WTC11 (cell line): Measurements from ENCODE around the gene BMP6. TPM values are rescaled to one million over a fixed set of nuclear protein-coding genes. Genes with fewer than 3 reads are reported as not detected.
A peak's percentile ranks its signal among the peaks of the same experiment; 100 is the strongest.

Experiments
- ATAC-seq: fragments of 200-7000 bp; cut with Tn5 transposase; 2 replicates; pipeline ENCODE4 v1.10.0; 2021; ENCODE audit warnings: mild to moderate bottlenecking, moderate library complexity
- CTCF ChIA-PET: fragments of 300-600 bp; sonication (Branson Sonifier 250); formaldehyde crosslinking; loops from one replicate; lab custom pipeline; 2021; ENCODE audit warnings: antibody characterized with exemption; lab: Charles Lee
- POLR2A ChIA-PET: fragments of 350-600 bp; sonication (Branson Sonifier 250); formaldehyde crosslinking; loops from one replicate; lab custom pipeline; 2021; ENCODE audit warnings: antibody characterized with exemption; lab: Charles Lee
- DNase-seq: peaks from one replicate; pipeline ENCODE4 v3.0.0; 2021; ENCODE audit warnings: low spot score
- H3K27ac Mint-ChIP-seq: 2 replicates; pipeline ENCODE4 v1.8.0; 2021; ENCODE audit warnings: mixed read lengths
- H3K27me3 Mint-ChIP-seq: 2 replicates; pipeline ENCODE4 v1.8.0; 2021; ENCODE audit warnings: low read depth, mild to moderate bottlenecking, moderate library complexity, mixed read lengths
- H3K36me3 Mint-ChIP-seq: 2 replicates; pipeline ENCODE4 v1.8.0; 2021; ENCODE audit warnings: mixed read lengths
- H3K4me1 Mint-ChIP-seq: 2 replicates; pipeline ENCODE4 v1.8.0; 2022; ENCODE audit warnings: mixed read lengths
- H3K4me3 Mint-ChIP-seq: 2 replicates; pipeline ENCODE4 v1.8.0; 2021; ENCODE audit warnings: mild to moderate bottlenecking, moderate library complexity, mixed read lengths
- H3K9me3 Mint-ChIP-seq: 2 replicates; pipeline ENCODE4 v1.8.0; 2021; ENCODE audit warnings: mixed read lengths
- ATF3 ChIP-seq: sonication (generic); formaldehyde crosslinking; conservative IDR thresholded peaks from 2 replicates; pipeline ENCODE4 v1.8.1; 2022; ENCODE audit warnings: mild to moderate bottlenecking, missing genetic modification reagents
- CREB1 ChIP-seq: sonication (generic); formaldehyde crosslinking; IDR thresholded peaks from 2 replicates; pipeline ENCODE4 v1.8.0; 2023; ENCODE audit warnings: mild to moderate bottlenecking, missing genetic modification reagents
- CTCF ChIP-seq: fragments of 200-600 bp; IDR thresholded peaks from 2 replicates; pipeline ENCODE4 v1.8.0; 2022; ENCODE audit warnings: antibody characterized with exemption
- E2F4 ChIP-seq: sonication (generic); formaldehyde crosslinking; IDR thresholded peaks from 2 replicates; pipeline ENCODE4 v1.8.1; 2022; ENCODE audit warnings: low read depth, mild to moderate bottlenecking, moderate library complexity, missing genetic modification reagents, borderline replicate concordance
- E2F5 ChIP-seq: sonication (generic); formaldehyde crosslinking; IDR thresholded peaks from 2 replicates; pipeline ENCODE4 v1.8.1; 2022; ENCODE audit warnings: mild to moderate bottlenecking, moderate library complexity, missing genetic modification reagents
- ELF4 ChIP-seq: sonication (generic); formaldehyde crosslinking; IDR thresholded peaks from 2 replicates; pipeline ENCODE4 v1.8.1; 2022; ENCODE audit warnings: low read depth, mild to moderate bottlenecking, moderate library complexity, missing genetic modification reagents
- FOXK1 ChIP-seq: sonication (generic); formaldehyde crosslinking; IDR thresholded peaks from 2 replicates; pipeline ENCODE4 v1.8.0; 2022; ENCODE audit warnings: mild to moderate bottlenecking, moderate library complexity, missing genetic modification reagents
- GRHL2 ChIP-seq: fragments of 250-450 bp; sonication (Bioruptor Pico); IDR thresholded peaks from 2 replicates; pipeline ENCODE4 v1.8.0; 2022; ENCODE audit warnings: mild to moderate bottlenecking, moderate library complexity; ENCODE audit not compliant: insufficient replicate concordance, severe bottlenecking
- GTF2I ChIP-seq: fragments of 250-450 bp; sonication (Bioruptor Pico); conservative IDR thresholded peaks from 2 replicates; pipeline ENCODE4 v1.4.0; 2021; ENCODE audit warnings: mild to moderate bottlenecking
- HMGXB4 ChIP-seq: sonication (generic); formaldehyde crosslinking; IDR thresholded peaks from 2 replicates; pipeline ENCODE4 v1.8.1; 2023; ENCODE audit warnings: mild to moderate bottlenecking, moderate library complexity, missing genetic modification reagents
- JUN ChIP-seq: sonication (generic); formaldehyde crosslinking; IDR thresholded peaks from 2 replicates; pipeline ENCODE4 v1.8.0; 2023; ENCODE audit warnings: mild to moderate bottlenecking, missing genetic modification reagents
- KAT7 ChIP-seq: sonication (generic); formaldehyde crosslinking; IDR thresholded peaks from 2 replicates; pipeline ENCODE4 v1.8.1; 2023; ENCODE audit warnings: missing genetic modification reagents, mild to moderate bottlenecking, borderline replicate concordance
- NFYB ChIP-seq: sonication (generic); formaldehyde crosslinking; conservative IDR thresholded peaks from 2 replicates; pipeline ENCODE4 v1.8.0; 2022; ENCODE audit warnings: low read depth, missing genetic modification reagents
- USF2 ChIP-seq: sonication (generic); formaldehyde crosslinking; IDR thresholded peaks from 2 replicates; pipeline ENCODE4 v1.8.1; 2023; ENCODE audit warnings: mild to moderate bottlenecking, missing genetic modification reagents, moderate library complexity
- ZNF416 ChIP-seq: fragments of 250-450 bp; sonication (Bioruptor Pico); IDR thresholded peaks from 2 replicates; pipeline ENCODE4 v1.9.0; 2021; ENCODE audit warnings: mild to moderate bottlenecking, inconsistent platforms
- total RNA-seq: library from RNA; stranded (reverse); gene quantifications from 3 replicates; pipeline ENCODE4 v1.2.3, GENCODE V29; 2021

The BMP6 gene
- total RNA-seq, 1 experiment from 2014 or later = 1.0 TPM

- Mint-ChIP-seq H3K36me3 (no peaks in the 10 kb centered on the region), H3K27ac (no peak overlapping the region), H3K27me3 (peaks cover 52% of the 10 kb centered on the region), H3K9me3 (peaks cover under 1% of the 10 kb centered on the region; the same call in 1 of the 2 replicates), H3K4me3 (no peak overlapping the region), H3K4me1 (peaks cover 7% of the 10 kb centered on the region)
- TF ChIP-seq CTCF = peak; percentile 41
- no peak for TF ChIP-seq NFYB (CRISPR knock-in tag)
- DNase-seq (peak; percentile 89), ATAC-seq (peak; percentile 26)
- ChIA-PET CTCF (interaction anchor here (0.6 to 2.3 kb wide), 31 partner anchors 9 to 341 kb away, joined by 3 to 17 read pairs (median 4); partner anchors contain the start of gene BLOC1S5), POLR2A (no interaction called here)
Observed at GRCh38 chr6:7723041-7723447, 2.9 kb upstream of the BMP6 start.

GRCh38 chr6:7723554-7723953 lies 2.3 kb upstream of the BMP6 start:
- H3K9me3 Mint-ChIP-seq = no peaks in the 10 kb centered on the region
- TF ChIP-seq GRHL2 (CRISPR knock-in tag) (no peak), CREB1 (CRISPR knock-in tag) (no peak), JUN (CRISPR knock-in tag) (no peak), ATF3 (CRISPR knock-in tag) (no peak)
- TF ChIP-seq, all 79 proteins: peak for 0
- DNase-seq (no peak), ATAC-seq (no peak)
- Mint-ChIP-seq H3K27me3 (peaks cover 57% of the 10 kb centered on the region), H3K27ac (no peak overlapping the region), H3K4me3 (no peak overlapping the region), H3K4me1 (peaks cover 10% of the 10 kb centered on the region), H3K36me3 (no peaks in the 10 kb centered on the region)
- ChIA-PET CTCF (interaction anchor here (0.9 to 2.3 kb wide), 17 partner anchors 10 to 340 kb away, joined by 3 to 17 read pairs (median 6); partner anchors contain the start of gene BLOC1S5), POLR2A (no interaction called here)

- H3K4me1 Mint-ChIP-seq = peaks cover 23% of the 10 kb centered on the region
- no peak for DNase-seq
- H3K27me3 Mint-ChIP-seq = peaks cover 75% of the 10 kb centered on the region
- ChIA-PET CTCF (interaction anchor here (0.7 to 1.9 kb wide), 6 partner anchors 52 to 267 kb away, joined by 3 to 12 read pairs (median 4); no protein-coding TSS in a partner anchor), POLR2A (interaction anchor here (1.0 kb wide), 1 partner anchor 40 kb away, joined by 3 read pairs; no protein-coding TSS in a partner anchor)
- no peaks in the 10 kb centered on the region for H3K9me3 Mint-ChIP-seq
- no peaks in the 10 kb centered on the region for H3K36me3 Mint-ChIP-seq
- H3K4me3 Mint-ChIP-seq = peak overlapping the region; percentile 74
- no peak for ATAC-seq
- no peak overlapping the region for H3K27ac Mint-ChIP-seq
- TF ChIP-seq E2F5 (CRISPR knock-in tag) (no peak), KAT7 (CRISPR knock-in tag) (no peak), ELF4 (CRISPR knock-in tag) (no peak), USF2 (no peak), FOXK1 (CRISPR knock-in tag) (no peak), GTF2I (CRISPR knock-in tag) (no peak), HMGXB4 (CRISPR knock-in tag) (no peak), E2F4 (no peak), CTCF (no peak), ZNF416 (no peak)
Observed at GRCh38 chr6:7725412-7725811, 487 bp upstream of the BMP6 start.
